A673 (cell line): Measurements from ENCODE around the gene MYCN. TPM values are rescaled to one million over a fixed set of nuclear protein-coding genes. Genes with fewer than 3 reads are reported as not detected.
"Not testable (repeated sequence)": the region's sequence is repeated elsewhere in the genome, so short reads cannot be mapped to it uniquely, and the experiment has no call there.

Source experiments
- BruUV-seq: library from RNA; stranded (reverse); fragments of 400-500 nt; replicated peaks from 2 replicates; lab custom pipeline; 2021; lab: Mats Ljungman, UMichigan
- CTCF ChIA-PET: fragments of 300-600 bp; sonication (Branson Sonifier 250); formaldehyde crosslinking; loops from one replicate; lab custom pipeline; 2022; ENCODE audit warnings: antibody characterized with exemption; lab: Charles Lee
- POLR2A ChIA-PET: fragments of 300-600 bp; sonication (Branson Sonifier 250); formaldehyde crosslinking; loops from one replicate; lab custom pipeline; 2022; ENCODE audit warnings: antibody characterized with exemption; ENCODE audit not compliant: low non-redundant PET; lab: Charles Lee
- DNase-seq: peaks from one replicate; pipeline ENCODE4 v3.0.0-alpha.2; 2015; ENCODE audit warnings: low spot score
- H3K27ac ChIP-seq: fragments of 200-600 bp; sonication (generic); 2 replicates; pipeline ENCODE4 v1.5.1; 2016; ENCODE audit warnings: mixed run types, low read depth, mild to moderate bottlenecking, mixed read lengths, antibody characterized with exemption, low read length; ENCODE audit not compliant: poor library complexity, severe bottlenecking
- H3K27me3 ChIP-seq: fragments of 200-600 bp; sonication (generic); replicated peaks from 2 replicates; pipeline ENCODE4 v1.6.1; 2017; ENCODE audit warnings: mixed run types, low read depth, mild to moderate bottlenecking, mixed read lengths, antibody characterized with exemption, low read length; ENCODE audit not compliant: insufficient read depth, poor library complexity
- H3K36me3 ChIP-seq: fragments of 200-600 bp; sonication (generic); 2 replicates; pipeline ENCODE4 v1.6.1; 2016; ENCODE audit warnings: mixed run types, mild to moderate bottlenecking, mixed read lengths, antibody characterized with exemption, low read length; ENCODE audit not compliant: insufficient read depth, poor library complexity, severe bottlenecking
- H3K4me1 ChIP-seq: fragments of 200-600 bp; sonication (generic); 2 replicates; pipeline ENCODE4 v1.6.1; 2017; ENCODE audit warnings: mixed run types, mild to moderate bottlenecking, mixed read lengths, antibody characterized with exemption, low read length; ENCODE audit not compliant: insufficient read depth, poor library complexity, severe bottlenecking
- H3K4me3 ChIP-seq: fragments of 200-600 bp; sonication (generic); 2 replicates; pipeline ENCODE4 v1.5.1; 2016; ENCODE audit warnings: low read depth, mixed run types, mild to moderate bottlenecking, mixed read lengths, low read length; ENCODE audit not compliant: poor library complexity, severe bottlenecking
- H3K9me3 ChIP-seq: fragments of 200-600 bp; sonication (generic); 2 replicates; pipeline ENCODE4 v1.6.1; 2016; ENCODE audit warnings: mixed run types, low read depth, mild to moderate bottlenecking, mixed read lengths, antibody characterized with exemption, low read length; ENCODE audit not compliant: poor library complexity, severe bottlenecking
- EZH2 ChIP-seq: fragments of 200-600 bp; sonication (generic); IDR thresholded peaks from 2 replicates; pipeline ENCODE4 v1.6.1; 2017; ENCODE audit warnings: borderline replicate concordance, low read depth, mild to moderate bottlenecking, mixed read lengths, antibody characterized with exemption, low read length; ENCODE audit not compliant: poor library complexity, severe bottlenecking
- intact Hi-C: fragments of 100-400 bp; cut with micrococcal nuclease; formaldehyde crosslinking; loops from one replicate; pipeline ENCODE4 v1.10.0; 2022; ENCODE audit not compliant: unreplicated experiment
- total RNA-seq: library from RNA; stranded (reverse); gene quantifications from 2 replicates; pipeline ENCODE4 v1.2.3, GENCODE V29; 2021
- TF ChIP-seq, protein P1 (sequence below): fragments of 300-800, 200-600 bp; sonication (generic); conservative IDR thresholded peaks from 2 replicates; pipeline ENCODE4 v1.5.1; 2017; ENCODE audit warnings: low read depth, mild to moderate bottlenecking, antibody characterized with exemption, low read length, moderate library complexity, mixed read lengths

The MYCN gene
- total RNA-seq, 1 experiment from 2014 or later: 2.8 TPM

DNA sequence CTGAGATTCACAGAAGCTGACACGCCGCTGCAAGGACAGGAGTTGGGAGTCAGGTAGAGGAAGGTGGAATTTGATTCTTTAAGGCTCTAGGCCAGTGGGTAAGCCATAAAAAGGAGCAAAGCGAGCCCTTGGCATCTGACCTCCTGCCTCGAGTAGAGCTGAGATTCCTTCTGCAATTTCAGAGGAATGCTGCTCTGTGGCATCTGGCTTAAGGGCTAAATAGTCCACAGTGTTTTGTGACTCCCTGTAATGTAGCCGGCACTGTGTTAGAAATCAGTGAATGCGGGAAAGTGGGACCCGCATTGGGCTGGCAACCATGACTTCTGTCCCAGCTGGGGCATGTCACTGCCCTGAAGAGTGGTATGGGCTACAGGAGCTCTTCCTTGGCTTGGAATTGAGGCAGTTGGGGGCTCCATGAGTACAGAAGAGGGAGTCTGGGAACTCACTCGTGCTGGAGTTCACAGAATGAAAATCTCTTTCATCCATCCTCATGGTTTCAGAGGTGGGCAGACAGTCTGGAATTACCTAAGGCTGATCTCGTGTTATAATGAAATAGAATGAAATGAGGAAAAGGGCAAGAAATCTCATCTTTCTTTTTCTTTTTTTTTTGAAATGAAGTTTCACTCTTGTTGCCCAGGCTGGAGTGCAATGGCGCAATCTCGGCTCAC lies 12.7 kb upstream of the MYCN start:
- DNase-seq: no peak
- CTCF ChIA-PET: no interaction called here
- no peak overlapping the region for H3K27ac ChIP-seq
- TF ChIP-seq EZH2: no peak
- TF ChIP-seq, protein P1, sequence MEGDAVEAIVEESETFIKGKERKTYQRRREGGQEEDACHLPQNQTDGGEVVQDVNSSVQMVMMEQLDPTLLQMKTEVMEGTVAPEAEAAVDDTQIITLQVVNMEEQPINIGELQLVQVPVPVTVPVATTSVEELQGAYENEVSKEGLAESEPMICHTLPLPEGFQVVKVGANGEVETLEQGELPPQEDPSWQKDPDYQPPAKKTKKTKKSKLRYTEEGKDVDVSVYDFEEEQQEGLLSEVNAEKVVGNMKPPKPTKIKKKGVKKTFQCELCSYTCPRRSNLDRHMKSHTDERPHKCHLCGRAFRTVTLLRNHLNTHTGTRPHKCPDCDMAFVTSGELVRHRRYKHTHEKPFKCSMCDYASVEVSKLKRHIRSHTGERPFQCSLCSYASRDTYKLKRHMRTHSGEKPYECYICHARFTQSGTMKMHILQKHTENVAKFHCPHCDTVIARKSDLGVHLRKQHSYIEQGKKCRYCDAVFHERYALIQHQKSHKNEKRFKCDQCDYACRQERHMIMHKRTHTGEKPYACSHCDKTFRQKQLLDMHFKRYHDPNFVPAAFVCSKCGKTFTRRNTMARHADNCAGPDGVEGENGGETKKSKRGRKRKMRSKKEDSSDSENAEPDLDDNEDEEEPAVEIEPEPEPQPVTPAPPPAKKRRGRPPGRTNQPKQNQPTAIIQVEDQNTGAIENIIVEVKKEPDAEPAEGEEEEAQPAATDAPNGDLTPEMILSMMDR: no peak
- no peaks in the 10 kb centered on the region for H3K36me3 ChIP-seq
- no peaks in the 10 kb centered on the region for H3K4me1 ChIP-seq
- H3K9me3 ChIP-seq: no peaks in the 10 kb centered on the region
- no peak overlapping the region for H3K4me3 ChIP-seq
- POLR2A ChIA-PET: no interaction called here
- intact Hi-C loops: no loop called here
- BruUV-seq: no TSS peak
- no peaks in the 10 kb centered on the region for H3K27me3 ChIP-seq

DNA sequence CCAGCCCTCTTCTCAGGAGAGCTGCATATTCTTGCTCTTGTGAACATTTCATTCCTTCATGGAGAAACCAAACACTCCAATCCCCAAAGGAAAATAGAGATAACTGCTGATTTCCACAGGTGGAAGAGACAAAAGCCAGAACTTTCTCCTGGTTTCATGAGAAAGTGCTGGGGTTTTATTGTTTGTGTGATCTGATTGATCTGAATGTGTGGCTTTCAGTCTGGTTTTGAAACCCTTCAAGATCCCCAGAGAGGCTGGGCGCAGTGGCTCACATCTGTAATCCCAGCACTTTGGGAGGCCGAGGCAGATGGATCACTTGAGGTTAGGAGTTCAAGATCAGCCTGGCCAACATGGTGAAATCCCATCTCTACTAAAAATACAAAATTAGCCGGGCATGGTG lies 11.3 kb upstream of the MYCN start:
- CTCF ChIA-PET, H3K27me3 ChIP-seq, H3K4me1 ChIP-seq, H3K36me3 ChIP-seq, intact Hi-C loops, DNase-seq, POLR2A ChIA-PET, H3K27ac ChIP-seq, H3K4me3 ChIP-seq, H3K9me3 ChIP-seq, BruUV-seq: not testable (repeated sequence)

DNA sequence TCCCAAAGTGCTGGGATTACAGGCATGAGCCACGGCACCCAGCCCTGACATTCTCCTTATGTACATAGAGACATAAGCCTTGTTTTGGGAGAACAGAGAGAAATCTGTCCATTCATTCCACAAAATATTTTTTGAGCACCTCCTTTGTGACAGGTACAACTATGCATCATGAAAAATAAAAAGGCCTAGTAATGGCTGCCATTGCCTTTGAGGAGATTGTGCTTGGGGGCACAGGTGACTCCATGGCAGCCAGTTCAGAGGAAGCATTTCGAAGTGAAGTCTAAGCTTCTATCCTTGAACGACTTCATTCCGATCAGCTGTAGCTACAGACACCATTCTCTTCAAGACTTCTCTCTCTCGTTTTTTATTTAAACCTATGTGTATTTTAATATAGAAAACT lies 10.5 kb upstream of the MYCN start:
- TF ChIP-seq, protein P1: no peak
- TF ChIP-seq EZH2: no peak
- intact Hi-C loops: no loop called here
- Histone ChIP-seq H3K27ac (no peak overlapping the region), H3K9me3 (no peaks in the 10 kb centered on the region), H3K36me3 (no peaks in the 10 kb centered on the region), H3K4me3 (no peak overlapping the region), H3K4me1 (no peaks in the 10 kb centered on the region), H3K27me3 (no peaks in the 10 kb centered on the region)
- no TSS peak for BruUV-seq
- POLR2A ChIA-PET: no interaction called here
- CTCF ChIA-PET: no interaction called here
- no peak for DNase-seq
